ENCODE data around the gene TMTC2. TPM values are rescaled to one million over a fixed set of nuclear protein-coding genes. Genes with fewer than 3 reads are reported as not detected.

Gene TMTC2
- total and polyA plus RNA-seq, 10 of the 15 experiments (the other 5 are each of a cell fraction or from before 2014, with no cell fraction given), result 0.14 to 9.7 (median 1.2) TPM

- CTCF ChIA-PET, result interaction anchor here (1.6 kb wide), 1 partner anchor 257 kb away, joined by 5 read pairs; no protein-coding TSS in a partner anchor
- no peaks in the 10 kb centered on the region for H4K20me1 ChIP-seq (ENCODE audit: control insufficient read depth, insufficient read depth)
- SMC1A ChIA-PET (ENCODE audit: uncharacterized antibody, unreplicated experiment), result interaction anchor here (1.1 to 1.6 kb wide), 4 partner anchors 8 to 257 kb away, joined by 3 to 4 read pairs (median 4); no protein-coding TSS in a partner anchor
- H3K4me2 ChIP-seq (ENCODE audit: control insufficient read depth, insufficient read depth), result no peak overlapping the region
- no peak overlapping the region for H3K4me3 ChIP-seq
- DNase-seq (ENCODE audit: low read depth, low spot score) (no peak), ATAC-seq (no peak), FAIRE-seq (no peak)
- intact Hi-C loops (cut with micrococcal nuclease; ENCODE audit: unreplicated experiment), result no loop called here
- in situ Hi-C loops (cut with MboI), result no loop called here
- H3K9ac ChIP-seq (ENCODE audit: control insufficient read depth, insufficient read depth, low read length), result no peak overlapping the region
- no peaks in the 10 kb centered on the region for H3K4me1 ChIP-seq (ENCODE audit: control insufficient read depth, insufficient read depth, low read length)
- no peak overlapping the region for H2AFZ ChIP-seq (ENCODE audit: control insufficient read depth, low read depth, low read length)
- H3K9me3 ChIP-seq (replicated peaks; ENCODE audit: control insufficient read depth, insufficient read depth, low read length), result no peaks in the 10 kb centered on the region
- H3K36me3 ChIP-seq (ENCODE audit: control insufficient read depth in 2 of 2, insufficient read depth in 2 of 2, low read length in 1 of 2), result no peaks in the 10 kb centered on the region
- no peaks in the 10 kb centered on the region for H3K27me3 ChIP-seq (replicated peaks in 1 of 2; ENCODE audit: control insufficient read depth in 2 of 2, insufficient read depth in 2 of 2, low read length in 1 of 2)
- H3K27ac ChIP-seq (ENCODE audit: control insufficient read depth, insufficient read depth), result no peak overlapping the region
- WGBS (ENCODE audit: insufficient coverage, insufficient replicate concordance, low lambda C conversion rate, missing lambda C conversion rate), result 96% methylated on average over 2 of the region's 2 CpGs
- no peaks in the 10 kb centered on the region for H3K79me2 ChIP-seq (ENCODE audit: control insufficient read depth, insufficient read depth, low read length)
- POLR2A ChIA-PET, result no interaction called here
- RAD21 ChIA-PET (ENCODE audit: unreplicated experiment), result interaction anchor here (0.6 to 1.4 kb wide), 4 partner anchors 11 to 256 kb away, joined by 3 to 4 read pairs (median 3); partner anchors contain the start of gene TMTC2
- no TSS peak for BruUV-seq (replicated peaks)
- no peak for TF ChIP-seq EP300 (IDR thresholded peaks at IDR 0.05; ENCODE audit: borderline replicate concordance in 1 of 2, control insufficient read depth in 1 of 2, low read depth in 2 of 2, low read length in 2 of 2)
- no peak for TF ChIP-seq NFYA (IDR thresholded peaks at IDR 0.05; ENCODE audit: borderline replicate concordance, low read depth, low read length)
- TF ChIP-seq SPI1 (IDR thresholded peaks at IDR 0.05; ENCODE audit: borderline replicate concordance, insufficient read depth, low read depth, low read length), result no peak
- TF ChIP-seq SIX5 (IDR thresholded peaks at IDR 0.05; ENCODE audit: low read depth, low read length, severe bottlenecking), result no peak
- no peak for TF ChIP-seq ESRRA (IDR thresholded peaks at IDR 0.05; ENCODE audit: low read length)
- TF ChIP-seq YY1 (IDR thresholded peaks at IDR 0.05; ENCODE audit: low read depth, low read length), result no peak
- TF ChIP-seq HSF1 (IDR thresholded peaks at IDR 0.05; ENCODE audit: low read depth, low read length), result no peak
- no peak for TF ChIP-seq FOS (IDR thresholded peaks at IDR 0.05; ENCODE audit: borderline replicate concordance, extremely low read depth, insufficient read length)
- TF ChIP-seq SMC3 (IDR thresholded peaks at IDR 0.05; ENCODE audit: borderline replicate concordance, low read length), result no peak
- TF ChIP-seq, protein P1, sequence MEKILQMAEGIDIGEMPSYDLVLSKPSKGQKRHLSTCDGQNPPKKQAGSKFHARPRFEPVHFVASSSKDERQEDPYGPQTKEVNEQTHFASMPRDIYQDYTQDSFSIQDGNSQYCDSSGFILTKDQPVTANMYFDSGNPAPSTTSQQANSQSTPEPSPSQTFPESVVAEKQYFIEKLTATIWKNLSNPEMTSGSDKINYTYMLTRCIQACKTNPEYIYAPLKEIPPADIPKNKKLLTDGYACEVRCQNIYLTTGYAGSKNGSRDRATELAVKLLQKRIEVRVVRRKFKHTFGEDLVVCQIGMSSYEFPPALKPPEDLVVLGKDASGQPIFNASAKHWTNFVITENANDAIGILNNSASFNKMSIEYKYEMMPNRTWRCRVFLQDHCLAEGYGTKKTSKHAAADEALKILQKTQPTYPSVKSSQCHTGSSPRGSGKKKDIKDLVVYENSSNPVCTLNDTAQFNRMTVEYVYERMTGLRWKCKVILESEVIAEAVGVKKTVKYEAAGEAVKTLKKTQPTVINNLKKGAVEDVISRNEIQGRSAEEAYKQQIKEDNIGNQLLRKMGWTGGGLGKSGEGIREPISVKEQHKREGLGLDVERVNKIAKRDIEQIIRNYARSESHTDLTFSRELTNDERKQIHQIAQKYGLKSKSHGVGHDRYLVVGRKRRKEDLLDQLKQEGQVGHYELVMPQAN (conservative IDR thresholded peaks at IDR 0.05), result no peak
- TF ChIP-seq SRF (IDR thresholded peaks at IDR 0.05; ENCODE audit: low read depth in 2 of 2, low read length in 2 of 2), result no peak
- no peak for TF ChIP-seq ZNF687 (IDR thresholded peaks at IDR 0.05)
- no peak for TF ChIP-seq ZNF207 (IDR thresholded peaks at IDR 0.05; ENCODE audit: borderline replicate concordance)
- TF ChIP-seq, protein P2, sequence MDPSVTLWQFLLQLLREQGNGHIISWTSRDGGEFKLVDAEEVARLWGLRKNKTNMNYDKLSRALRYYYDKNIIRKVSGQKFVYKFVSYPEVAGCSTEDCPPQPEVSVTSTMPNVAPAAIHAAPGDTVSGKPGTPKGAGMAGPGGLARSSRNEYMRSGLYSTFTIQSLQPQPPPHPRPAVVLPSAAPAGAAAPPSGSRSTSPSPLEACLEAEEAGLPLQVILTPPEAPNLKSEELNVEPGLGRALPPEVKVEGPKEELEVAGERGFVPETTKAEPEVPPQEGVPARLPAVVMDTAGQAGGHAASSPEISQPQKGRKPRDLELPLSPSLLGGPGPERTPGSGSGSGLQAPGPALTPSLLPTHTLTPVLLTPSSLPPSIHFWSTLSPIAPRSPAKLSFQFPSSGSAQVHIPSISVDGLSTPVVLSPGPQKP (IDR thresholded peaks at IDR 0.05; ENCODE audit: low read depth, low read length), result no peak
- no peak for TF ChIP-seq EGR1 (IDR thresholded peaks at IDR 0.05; ENCODE audit: borderline replicate concordance in 1 of 2, low read depth in 2 of 2, low read length in 2 of 2)
Measured at GRCh38 chr12:82942521-82942920, 255.8 kb downstream of the TMTC2 start.

All from GM12878 (cell line).